Measurements from ENCODE around the gene RPL34.
A peak's percentile ranks its signal among the peaks of the same experiment; 100 is the strongest.

The RPL34 gene

GRCh38 chr4:108602163-108602562 is 18.2 kb upstream of the RPL34 start:
- Mint-ChIP-seq H3K27ac (ENCODE audit: low read depth) (no peak overlapping the region), H3K4me1 (no peaks in the 10 kb centered on the region), H3K36me3 (ENCODE audit: insufficient read depth) (no peaks in the 10 kb centered on the region), H3K4me3 (no peak overlapping the region), H3K9me3 (no peaks in the 10 kb centered on the region), H3K27me3 (no peaks in the 10 kb centered on the region)
- ATAC-seq (replicated peaks; ENCODE audit: extremely low read depth, poor library complexity, severe bottlenecking) (no peak), DNase-seq (ENCODE audit: low spot score in 2 of 2) (no peak)

GRCh38 chr4:108607079-108607815 is 13.1 kb upstream of the RPL34 start:
- H3K27ac Mint-ChIP-seq (ENCODE audit: low read depth), result no peak overlapping the region
- no peak for ATAC-seq (replicated peaks; ENCODE audit: extremely low read depth, poor library complexity, severe bottlenecking)
- H3K27me3 Mint-ChIP-seq, result no peaks in the 10 kb centered on the region
- H3K4me1 Mint-ChIP-seq, result no peaks in the 10 kb centered on the region
- no peaks in the 10 kb centered on the region for H3K36me3 Mint-ChIP-seq (ENCODE audit: insufficient read depth)
- H3K4me3 Mint-ChIP-seq, result no peak overlapping the region
- no peaks in the 10 kb centered on the region for H3K9me3 Mint-ChIP-seq
- no peak for DNase-seq (ENCODE audit: low spot score in 2 of 2)

- H3K4me3 Mint-ChIP-seq, result no peak overlapping the region
- no peaks in the 10 kb centered on the region for H3K9me3 Mint-ChIP-seq
- no peak for ATAC-seq (replicated peaks; ENCODE audit: extremely low read depth, poor library complexity, severe bottlenecking)
These were observed 9.0 kb upstream of the RPL34 start for GRCh38 chr4:108611365-108611764.

GRCh38 chr4:108612365-108612764 is 8.0 kb upstream of the RPL34 start:
- ATAC-seq (replicated peaks; ENCODE audit: extremely low read depth, poor library complexity, severe bottlenecking) (no peak), DNase-seq (ENCODE audit: low spot score in 2 of 2) (no peak)
- no peak overlapping the region for H3K27ac Mint-ChIP-seq (ENCODE audit: low read depth)
- peaks cover 3% of the 10 kb centered on the region for H3K36me3 Mint-ChIP-seq (ENCODE audit: insufficient read depth)
- no peaks in the 10 kb centered on the region for H3K27me3 Mint-ChIP-seq
- H3K4me3 Mint-ChIP-seq, result no peak overlapping the region
- no peaks in the 10 kb centered on the region for H3K9me3 Mint-ChIP-seq
- no peaks in the 10 kb centered on the region for H3K4me1 Mint-ChIP-seq

More at GRCh38 chr4:108611365-108611764, 9.0 kb upstream of the RPL34 start:
- Mint-ChIP-seq H3K27ac (ENCODE audit: low read depth) (no peak overlapping the region), H3K4me1 (no peaks in the 10 kb centered on the region), H3K36me3 (ENCODE audit: insufficient read depth) (no peaks in the 10 kb centered on the region), H3K27me3 (no peaks in the 10 kb centered on the region)
- no peak for DNase-seq (ENCODE audit: low spot score in 2 of 2)

GRCh38 chr4:108619372-108620100 is 840 bp upstream of the RPL34 start:
- no peaks in the 10 kb centered on the region for H3K9me3 Mint-ChIP-seq
- ATAC-seq (replicated peaks; ENCODE audit: extremely low read depth, poor library complexity, severe bottlenecking) (peak; percentile 15), DNase-seq (ENCODE audit: low spot score in 2 of 2) (no peak)
- peaks cover 45% of the 10 kb centered on the region for H3K36me3 Mint-ChIP-seq (ENCODE audit: insufficient read depth)
- H3K4me1 Mint-ChIP-seq, result peaks cover 42% of the 10 kb centered on the region
- peak overlapping the region; percentile 90 for H3K27ac Mint-ChIP-seq (ENCODE audit: low read depth)
- no peaks in the 10 kb centered on the region for H3K27me3 Mint-ChIP-seq
- H3K4me3 Mint-ChIP-seq, result peak overlapping the region; percentile 92

GRCh38 chr4:108620933-108621905 is 843 bp downstream of the RPL34 start:
- H3K27ac Mint-ChIP-seq (ENCODE audit: low read depth), result peak overlapping the region; percentile 90
- peak overlapping the region; percentile 92 for H3K4me3 Mint-ChIP-seq
- H3K9me3 Mint-ChIP-seq, result no peaks in the 10 kb centered on the region
- peaks cover 61% of the 10 kb centered on the region for H3K36me3 Mint-ChIP-seq (ENCODE audit: insufficient read depth)
- H3K27me3 Mint-ChIP-seq, result no peaks in the 10 kb centered on the region
- DNase-seq (ENCODE audit: low spot score in 2 of 2) (no peak), ATAC-seq (replicated peaks; ENCODE audit: extremely low read depth, poor library complexity, severe bottlenecking) (no peak)
- H3K4me1 Mint-ChIP-seq, result peaks cover 42% of the 10 kb centered on the region

- H3K4me3 Mint-ChIP-seq, result peak overlapping the region; percentile 92
- peak overlapping the region; percentile 90 for H3K27ac Mint-ChIP-seq (ENCODE audit: low read depth)
- H3K36me3 Mint-ChIP-seq (ENCODE audit: insufficient read depth), result peaks cover 65% of the 10 kb centered on the region
- H3K4me1 Mint-ChIP-seq, result peaks cover 42% of the 10 kb centered on the region
- H3K9me3 Mint-ChIP-seq, result no peaks in the 10 kb centered on the region
- ATAC-seq (replicated peaks; ENCODE audit: extremely low read depth, poor library complexity, severe bottlenecking), result no peak
- no peak for DNase-seq (ENCODE audit: low spot score in 2 of 2)
- H3K27me3 Mint-ChIP-seq, result no peaks in the 10 kb centered on the region
These were observed 1.6 kb downstream of the RPL34 start for GRCh38 chr4:108622022-108622421.

- Mint-ChIP-seq H3K27me3 (no peaks in the 10 kb centered on the region), H3K36me3 (ENCODE audit: insufficient read depth) (peaks cover 66% of the 10 kb centered on the region), H3K4me3 (peak overlapping the region; percentile 2), H3K27ac (ENCODE audit: low read depth) (peak overlapping the region; percentile 83), H3K4me1 (peaks cover 42% of the 10 kb centered on the region), H3K9me3 (no peaks in the 10 kb centered on the region)
- DNase-seq (ENCODE audit: low spot score in 2 of 2), result no peak
- no peak for ATAC-seq (replicated peaks; ENCODE audit: extremely low read depth, poor library complexity, severe bottlenecking)
These were observed 2.5 kb downstream of the RPL34 start for GRCh38 chr4:108622828-108623227.

- no peak overlapping the region for H3K4me3 Mint-ChIP-seq
- ATAC-seq (replicated peaks; ENCODE audit: extremely low read depth, poor library complexity, severe bottlenecking) (no peak), DNase-seq (ENCODE audit: low spot score in 2 of 2) (no peak)
- H3K4me1 Mint-ChIP-seq, result peaks cover 33% of the 10 kb centered on the region
- peak overlapping the region; percentile 61 for H3K27ac Mint-ChIP-seq (ENCODE audit: low read depth)
- no peaks in the 10 kb centered on the region for H3K27me3 Mint-ChIP-seq
- H3K9me3 Mint-ChIP-seq, result no peaks in the 10 kb centered on the region
- peaks cover 72% of the 10 kb centered on the region for H3K36me3 Mint-ChIP-seq (ENCODE audit: insufficient read depth)
These were observed 4.1 kb downstream of the RPL34 start for GRCh38 chr4:108624263-108625056.

GRCh38 chr4:108626056-108626455 is 5.7 kb downstream of the RPL34 start:
- Mint-ChIP-seq H3K36me3 (ENCODE audit: insufficient read depth) (peaks cover 75% of the 10 kb centered on the region), H3K4me3 (no peak overlapping the region), H3K4me1 (peaks cover 22% of the 10 kb centered on the region), H3K27me3 (no peaks in the 10 kb centered on the region), H3K27ac (ENCODE audit: low read depth) (no peak overlapping the region), H3K9me3 (no peaks in the 10 kb centered on the region)
- ATAC-seq (replicated peaks; ENCODE audit: extremely low read depth, poor library complexity, severe bottlenecking) (no peak), DNase-seq (ENCODE audit: low spot score in 2 of 2) (no peak)

- DNase-seq (ENCODE audit: low spot score in 2 of 2), result no peak
- H3K9me3 Mint-ChIP-seq, result no peaks in the 10 kb centered on the region
- H3K4me3 Mint-ChIP-seq, result no peak overlapping the region
- peaks cover 10% of the 10 kb centered on the region for H3K4me1 Mint-ChIP-seq
- no peaks in the 10 kb centered on the region for H3K27me3 Mint-ChIP-seq
- H3K27ac Mint-ChIP-seq (ENCODE audit: low read depth), result no peak overlapping the region
- ATAC-seq (replicated peaks; ENCODE audit: extremely low read depth, poor library complexity, severe bottlenecking), result no peak
- peaks cover 70% of the 10 kb centered on the region for H3K36me3 Mint-ChIP-seq (ENCODE audit: insufficient read depth)
These were observed 8.0 kb downstream of the RPL34 start for GRCh38 chr4:108628411-108628810.

Data from central memory CD8-positive, alpha-beta T cell (primary cell).